Middle frontal gyrus (tissue), 1 donor: ENCODE results near the gene ZNF536.

ENCODE experiments used
- DNase-seq: peaks from one replicate; pipeline ENCODE4 v3.0.0-alpha.2; 2015; ENCODE audit warnings: low spot score; ENCODE audit errors: extremely low spot score

ZNF536 gene

GRCh38 chr19:30525383-30525782, 153.2 kb downstream of the ZNF536 start:
- no peak for DNase-seq

DNA sequence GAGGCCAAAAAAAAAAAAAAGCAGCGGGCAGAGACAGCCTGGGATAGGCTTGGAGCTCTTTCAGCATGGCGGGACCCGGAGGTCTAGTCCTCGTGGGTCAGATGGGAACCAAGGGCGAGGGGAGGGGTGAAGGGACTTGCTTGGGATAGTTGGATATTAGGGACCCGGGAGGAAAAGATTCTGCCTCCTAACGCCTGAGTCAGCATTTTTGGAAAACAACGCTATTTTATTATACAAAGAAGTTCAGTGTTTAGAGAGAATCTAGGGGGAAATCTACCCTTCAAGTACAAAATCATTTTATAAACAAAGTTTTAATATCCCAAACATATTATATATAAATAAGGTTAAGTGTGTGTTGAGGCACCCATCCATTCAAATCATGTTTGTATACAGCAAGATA, 156.7 kb downstream of the ZNF536 start:
- DNase-seq = no peak

DNA sequence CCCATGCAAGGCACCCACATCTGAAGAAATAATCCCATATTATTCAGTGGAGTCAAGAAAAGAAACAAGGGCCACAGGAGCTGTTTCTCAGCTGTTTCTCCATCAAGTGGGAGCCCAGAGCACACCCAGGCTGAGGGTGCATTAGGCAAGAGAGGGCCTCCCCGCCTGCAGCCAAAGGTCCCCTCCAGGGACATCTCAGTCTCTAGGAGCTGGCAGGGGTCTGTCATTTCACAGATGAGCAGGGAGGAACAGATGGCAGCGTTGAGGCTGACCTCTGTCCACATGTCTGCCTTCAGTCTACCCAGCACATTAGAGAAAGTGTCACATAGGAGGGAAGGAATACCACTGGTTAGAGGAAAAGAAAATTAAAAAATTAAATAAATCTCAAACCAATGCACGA, 157.7 kb downstream of the ZNF536 start:
- DNase-seq = no peak

GRCh38 chr19:30530751-30531150, 158.6 kb downstream of the ZNF536 start:
- DNase-seq = no peak

DNA sequence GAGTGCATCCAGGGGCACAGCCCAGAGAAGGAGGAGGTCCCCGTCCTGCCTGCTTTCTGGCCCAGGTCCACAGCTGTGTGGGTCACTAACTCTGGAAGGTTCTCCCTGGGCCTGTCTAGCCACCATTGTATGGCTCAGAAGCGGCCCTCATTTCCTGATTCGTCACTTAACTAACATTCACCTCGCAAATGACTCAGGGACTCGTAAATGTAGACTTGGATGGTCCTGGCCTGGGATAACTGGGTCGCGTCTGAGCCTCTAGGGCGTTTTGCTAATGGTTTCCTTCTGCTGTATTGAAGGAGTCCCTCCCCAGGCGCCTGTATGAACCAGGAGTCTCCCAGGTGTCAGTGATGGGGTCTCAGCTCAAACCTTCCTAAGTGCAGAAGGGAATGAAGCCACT, 162.8 kb downstream of the ZNF536 start:
- no peak for DNase-seq

DNA sequence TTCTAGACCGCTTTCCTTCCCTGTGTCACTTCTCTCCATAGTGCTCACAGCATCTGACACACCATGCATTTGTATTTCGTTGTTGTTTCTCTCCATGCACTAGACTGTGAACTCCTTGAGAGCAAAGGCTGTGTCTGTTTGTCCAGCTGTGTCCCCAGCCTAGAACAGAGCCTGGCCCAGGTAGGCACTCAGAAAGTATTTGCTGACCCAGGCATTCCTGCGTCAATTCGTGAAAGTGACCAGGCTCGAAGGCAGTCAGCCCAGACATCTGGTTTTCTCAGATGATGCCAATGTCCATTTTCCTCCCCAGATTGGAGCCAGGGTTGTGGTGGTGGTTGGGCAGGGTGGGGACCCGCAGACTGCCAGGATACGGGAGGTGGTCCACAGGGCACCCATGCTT, 164.8 kb downstream of the ZNF536 start:
- DNase-seq = no peak

DNA sequence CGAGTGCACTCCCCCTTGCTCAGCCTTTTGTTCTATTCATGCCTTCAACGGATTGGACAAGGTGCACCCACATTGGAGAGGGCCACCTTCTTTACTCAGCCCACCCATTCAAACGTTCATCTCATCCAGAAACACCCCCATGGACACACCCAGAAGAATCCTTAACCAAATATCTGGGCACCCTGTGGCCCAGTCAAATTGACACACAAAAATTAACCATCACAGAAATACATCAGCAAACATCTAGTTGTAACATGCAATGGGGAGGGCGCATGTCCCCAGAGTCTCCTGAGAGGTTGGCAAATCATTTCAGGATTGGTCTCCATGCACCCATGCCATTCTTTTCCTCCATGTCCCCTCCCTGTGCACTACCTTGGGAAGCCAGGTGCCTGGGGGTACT, 167.1 kb downstream of the ZNF536 start:
- DNase-seq = no peak

GRCh38 chr19:30539981-30540380, 167.8 kb downstream of the ZNF536 start:
- DNase-seq = no peak

- no peak for DNase-seq
Measured at GRCh38 chr19:30540761-30541160, 168.6 kb downstream of the ZNF536 start.

- no peak for DNase-seq
Measured at GRCh38 chr19:30541575-30541974, 169.4 kb downstream of the ZNF536 start.

DNA sequence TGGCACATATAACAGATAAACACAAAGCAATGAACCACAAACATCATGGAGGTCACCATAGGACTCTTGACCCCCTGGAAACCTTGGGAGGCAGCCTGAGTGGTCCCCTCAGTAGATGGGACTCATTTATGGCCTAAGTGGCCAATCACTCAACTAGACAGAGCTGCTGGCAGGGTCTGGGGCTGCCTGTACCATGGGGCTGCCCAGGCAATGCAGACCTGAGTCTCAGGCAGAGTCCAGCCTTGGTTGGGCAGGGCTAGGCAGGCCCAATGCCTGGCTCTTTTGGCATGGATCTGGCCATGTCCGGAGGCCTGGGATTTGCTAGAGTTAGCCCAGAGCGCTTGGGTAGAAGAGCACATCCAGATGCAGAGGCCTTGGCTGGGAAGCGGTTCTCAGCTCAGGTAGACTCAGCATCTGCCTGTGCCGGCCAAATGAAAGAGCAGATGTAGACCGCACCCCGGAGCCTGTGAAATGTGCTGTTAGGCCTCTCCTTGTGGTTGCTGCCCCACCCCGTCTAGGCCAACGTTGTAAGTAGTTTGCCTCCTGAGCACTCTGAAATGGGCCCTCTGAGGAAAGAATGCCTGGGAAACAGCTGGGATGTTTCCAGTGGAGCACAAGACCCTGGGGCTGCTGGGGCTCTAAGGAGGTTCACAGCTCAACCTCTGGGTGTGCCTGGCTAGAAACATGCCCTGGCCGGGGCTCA, 171.2 kb downstream of the ZNF536 start:
- no peak for DNase-seq

DNA sequence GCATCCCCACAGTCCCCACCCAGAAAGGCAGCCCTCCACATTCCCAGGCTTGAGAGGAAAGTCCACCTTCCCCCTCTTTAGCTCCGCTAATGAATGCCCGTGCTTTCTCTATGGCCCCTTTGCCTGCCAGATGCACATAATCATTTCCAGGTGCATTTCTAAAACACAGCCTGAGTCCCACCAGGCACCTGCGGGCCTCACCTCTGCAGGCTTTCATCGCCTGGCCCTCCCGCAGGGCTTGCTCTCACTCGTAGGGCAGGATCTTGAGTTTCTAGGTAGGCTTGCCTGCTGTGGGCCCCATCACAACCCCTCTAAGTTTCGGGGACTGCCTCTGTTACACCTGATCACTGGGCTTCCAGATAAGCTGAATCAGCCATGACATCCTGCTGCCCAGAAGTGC, 173.6 kb downstream of the ZNF536 start:
- no peak for DNase-seq

GRCh38 chr19:30546332-30546731, 174.1 kb downstream of the ZNF536 start:
- no peak for DNase-seq

DNA sequence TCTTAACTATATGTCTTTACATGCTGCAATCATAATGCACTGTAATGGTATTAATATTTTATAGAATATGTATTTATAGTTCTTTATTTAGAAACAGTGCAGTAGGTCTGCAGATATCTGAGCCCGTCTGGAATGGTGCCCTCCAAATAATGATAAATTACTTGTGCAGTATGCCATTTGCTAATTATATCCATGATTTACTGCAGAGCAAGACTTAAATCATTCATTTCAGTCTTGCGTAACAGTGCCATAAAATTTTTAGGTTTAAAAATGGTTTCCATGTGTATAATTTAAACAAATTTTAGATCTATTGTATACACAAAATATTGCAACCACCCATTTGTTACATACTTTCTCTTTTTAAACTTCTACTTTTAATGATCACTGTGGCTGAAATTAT, 175.1 kb downstream of the ZNF536 start:
- DNase-seq = no peak

DNA sequence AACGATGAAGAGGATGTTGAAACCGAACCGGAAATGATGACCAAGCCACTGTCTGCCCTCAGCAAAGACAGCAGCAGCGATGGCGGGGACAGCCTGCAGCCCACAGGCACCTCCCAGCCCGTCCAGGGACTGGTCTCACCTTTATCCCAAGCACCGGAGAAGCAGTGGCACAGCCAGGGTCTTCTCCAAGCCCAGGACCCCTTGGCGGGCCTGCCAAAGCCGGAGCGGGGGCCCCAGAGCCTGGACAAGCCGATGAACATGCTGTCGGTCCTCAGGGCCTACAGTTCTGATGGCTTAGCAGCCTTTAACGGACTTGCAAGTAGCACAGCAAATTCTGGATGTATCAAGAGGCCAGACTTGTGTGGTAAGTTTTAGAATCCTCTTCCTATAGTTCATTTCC, 177.0 kb downstream of the ZNF536 start:
- no peak for DNase-seq

GRCh38 chr19:30551271-30551670, 179.1 kb downstream of the ZNF536 start:
- no peak for DNase-seq

GRCh38 chr19:30552593-30552992, 180.4 kb downstream of the ZNF536 start:
- no peak for DNase-seq

DNA sequence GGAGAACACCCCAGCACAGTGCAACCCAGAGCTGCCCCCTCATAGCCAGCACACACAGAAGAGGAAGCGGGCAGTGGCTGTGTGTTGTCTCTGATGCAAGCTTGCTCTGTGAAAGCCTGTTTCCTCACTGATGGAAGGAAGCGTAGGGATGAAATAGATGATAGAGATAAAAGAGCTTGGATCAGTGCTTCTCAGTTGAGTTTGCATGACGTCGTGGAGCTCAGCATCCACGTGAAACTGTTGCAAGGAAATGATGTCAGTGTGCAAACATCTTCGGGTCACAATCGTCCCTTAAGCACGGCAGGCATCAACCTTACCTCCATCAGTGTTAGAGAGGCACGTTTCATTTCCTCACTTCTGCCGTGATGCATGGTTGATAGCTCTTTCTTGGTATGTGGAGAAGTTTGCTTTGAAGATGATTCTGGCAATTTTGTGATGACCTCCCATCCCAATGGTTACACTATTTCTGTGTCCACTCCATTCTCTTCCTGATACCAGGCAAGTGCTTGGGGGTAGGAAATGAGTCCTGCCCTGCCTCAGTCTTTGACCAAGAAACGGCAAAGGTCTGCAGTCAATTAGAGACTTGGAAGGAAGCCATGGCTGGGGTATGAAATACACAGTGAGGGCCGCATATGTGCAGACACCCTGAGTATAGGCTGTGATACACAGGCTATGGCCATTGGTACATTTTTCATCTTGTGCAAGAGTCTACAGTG, 183.0 kb downstream of the ZNF536 start:
- DNase-seq = no peak

GRCh38 chr19:30555791-30556110, 183.6 kb downstream of the ZNF536 start:
- DNase-seq = no peak

DNA sequence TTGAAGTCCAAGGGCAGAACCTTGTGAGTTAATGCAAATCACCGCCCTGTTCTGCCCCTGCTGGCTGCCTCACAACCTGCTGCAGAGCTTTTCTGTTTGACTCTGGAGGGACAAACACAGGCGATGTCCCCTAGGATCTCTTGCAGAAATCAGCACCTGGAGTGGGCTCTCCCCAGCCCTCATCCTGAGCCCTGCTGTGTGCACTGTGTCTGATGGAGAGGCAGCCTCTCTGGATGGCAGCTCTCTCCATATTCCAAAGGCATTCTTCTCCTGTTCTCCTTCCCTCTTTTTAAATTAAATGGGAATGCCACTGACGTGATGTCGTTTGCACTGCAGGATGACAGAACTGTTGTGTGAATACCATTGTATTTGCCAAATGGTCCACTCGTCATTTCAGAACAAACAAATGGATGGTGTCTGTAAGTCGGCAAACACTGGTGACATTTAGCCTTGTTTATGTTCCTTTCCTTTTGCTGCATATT, 184.1 kb downstream of the ZNF536 start:
- DNase-seq = peak; percentile 48

- DNase-seq = no peak
Measured at GRCh38 chr19:30557212-30557611, 185.0 kb downstream of the ZNF536 start.

- no peak for DNase-seq
Measured at GRCh38 chr19:30557927-30558557, 185.9 kb downstream of the ZNF536 start.

DNA sequence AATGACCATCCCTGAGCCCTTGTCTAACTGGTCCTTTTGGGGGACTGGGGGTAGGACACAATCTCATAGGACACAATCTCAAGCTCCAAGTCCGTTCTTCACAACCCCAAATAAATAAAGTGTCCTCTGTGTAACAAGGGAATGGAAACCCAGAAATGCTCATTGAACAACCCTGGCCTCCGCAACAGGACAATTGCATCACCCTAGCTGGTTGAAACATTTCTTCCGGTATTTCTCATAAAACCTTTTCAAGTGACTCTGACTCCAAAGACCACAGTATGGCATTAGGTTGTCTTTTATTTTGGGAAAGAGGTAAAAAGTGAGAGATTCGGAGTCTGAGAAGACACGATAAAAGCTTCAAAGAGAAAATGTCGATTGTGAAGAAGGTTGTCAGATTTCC, 186.6 kb downstream of the ZNF536 start:
- DNase-seq = no peak
